HG03521 (cell line): ENCODE data around the gene RHO.
"Not testable (repeated sequence)": the region's sequence is repeated elsewhere in the genome, so short reads cannot be mapped to it uniquely, and the experiment has no call there.

ENCODE experiments used
- ATAC-seq: cut with Tn5 transposase; IDR thresholded peaks from one replicate; pipeline ENCODE4 v1.9.1; 2021; ENCODE audit warnings: mild to moderate bottlenecking, moderate library complexity; ENCODE audit not compliant: unreplicated experiment

RHO gene

GRCh38 chr3:129499604-129500333 is 28.7 kb upstream of the RHO start:
- not testable (repeated sequence) for ATAC-seq

- ATAC-seq: no peak
Measured at GRCh38 chr3:129500334-129500658, 28.1 kb upstream of the RHO start.

DNA sequence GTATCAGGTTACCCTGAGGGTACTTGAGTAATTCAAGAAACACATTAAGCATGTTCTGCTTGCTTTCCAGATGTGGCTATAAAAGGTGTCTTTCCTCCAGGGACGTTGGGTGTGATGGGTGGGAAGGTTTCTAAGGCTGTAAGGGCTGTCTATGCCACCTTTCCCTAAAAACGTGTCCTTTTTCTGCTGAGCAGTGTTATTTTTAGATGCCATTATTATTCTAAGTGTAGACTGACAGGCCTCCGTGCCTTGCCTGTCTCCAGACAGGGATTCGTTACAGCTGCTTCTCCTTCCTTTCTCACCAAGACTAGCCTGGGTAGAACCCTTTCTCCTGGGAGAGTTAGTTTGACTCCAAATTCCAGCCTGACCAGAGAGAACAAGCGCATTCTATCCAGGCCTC is 26.8 kb upstream of the RHO start:
- no peak for ATAC-seq

DNA sequence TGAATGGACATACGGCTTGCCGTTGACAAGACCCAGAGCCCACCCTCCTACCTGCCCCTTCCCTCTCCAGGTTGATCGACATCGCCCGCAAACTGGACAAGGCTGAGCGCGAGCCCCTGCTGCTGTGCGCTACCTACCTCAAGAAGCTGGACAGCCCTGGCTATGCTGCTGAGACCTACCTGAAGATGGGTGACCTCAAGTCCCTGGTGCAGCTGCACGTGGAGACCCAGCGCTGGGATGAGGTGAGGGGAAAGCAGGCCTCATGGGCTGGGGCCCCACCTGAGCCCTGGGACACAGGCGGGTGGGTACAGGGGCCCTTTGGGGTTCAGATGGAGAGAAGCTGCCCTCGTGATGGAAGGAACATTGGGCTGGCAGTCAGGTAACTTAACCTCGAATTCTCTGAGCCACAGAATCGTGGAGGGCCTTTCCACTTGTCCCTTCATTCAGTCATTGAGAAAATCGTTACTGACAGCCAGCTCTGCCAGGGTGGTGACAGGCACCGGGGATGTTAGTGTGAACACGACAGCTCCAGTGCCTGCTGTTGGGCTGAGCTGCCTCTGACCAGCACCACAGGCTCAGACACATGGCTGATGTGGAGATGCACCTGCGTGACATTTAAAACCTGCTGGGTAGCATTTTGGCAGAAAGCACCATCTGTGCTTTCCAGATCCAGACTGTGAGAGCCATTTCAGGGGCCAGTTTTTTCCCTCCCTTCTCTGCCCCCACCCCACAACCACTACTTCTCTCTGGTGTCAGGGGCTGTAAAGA is 25.6 kb upstream of the RHO start:
- no peak for ATAC-seq

- no peak for ATAC-seq
Measured at GRCh38 chr3:129503471-129504291, 24.8 kb upstream of the RHO start.

DNA sequence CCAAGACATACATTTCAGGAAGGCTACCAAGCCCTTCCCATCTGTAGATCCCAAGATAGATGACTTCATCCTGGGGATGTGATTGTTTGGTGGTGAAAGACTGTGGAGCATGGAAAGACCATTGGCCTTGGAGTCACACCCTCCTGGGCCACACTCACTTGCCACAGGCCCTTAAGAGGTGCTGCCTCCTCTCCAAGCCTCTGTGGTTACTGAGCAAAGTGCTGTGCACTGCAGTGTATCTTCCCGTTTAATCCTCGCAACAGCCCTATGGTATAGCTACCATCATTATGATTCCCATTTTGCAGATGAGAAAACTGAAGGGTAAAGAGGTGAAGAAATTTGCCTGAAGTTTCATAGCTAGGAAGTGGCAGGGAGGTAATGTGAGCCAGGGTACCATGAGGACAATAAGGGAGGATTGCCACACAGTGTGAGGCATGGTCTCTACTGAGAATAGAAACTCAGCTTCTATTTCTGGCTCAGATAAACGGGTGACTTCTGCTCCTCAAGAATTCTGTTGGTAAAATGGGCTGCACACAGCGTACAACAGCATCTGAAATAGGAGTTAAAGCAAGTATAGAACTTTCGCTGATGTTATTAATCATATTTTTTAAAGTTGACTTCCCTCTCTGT is 23.9 kb upstream of the RHO start:
- ATAC-seq: no peak

- no peak for ATAC-seq
Measured at GRCh38 chr3:129505341-129505740, 23.1 kb upstream of the RHO start.

- ATAC-seq: no peak
Measured at GRCh38 chr3:129506231-129506742, 22.2 kb upstream of the RHO start.

DNA sequence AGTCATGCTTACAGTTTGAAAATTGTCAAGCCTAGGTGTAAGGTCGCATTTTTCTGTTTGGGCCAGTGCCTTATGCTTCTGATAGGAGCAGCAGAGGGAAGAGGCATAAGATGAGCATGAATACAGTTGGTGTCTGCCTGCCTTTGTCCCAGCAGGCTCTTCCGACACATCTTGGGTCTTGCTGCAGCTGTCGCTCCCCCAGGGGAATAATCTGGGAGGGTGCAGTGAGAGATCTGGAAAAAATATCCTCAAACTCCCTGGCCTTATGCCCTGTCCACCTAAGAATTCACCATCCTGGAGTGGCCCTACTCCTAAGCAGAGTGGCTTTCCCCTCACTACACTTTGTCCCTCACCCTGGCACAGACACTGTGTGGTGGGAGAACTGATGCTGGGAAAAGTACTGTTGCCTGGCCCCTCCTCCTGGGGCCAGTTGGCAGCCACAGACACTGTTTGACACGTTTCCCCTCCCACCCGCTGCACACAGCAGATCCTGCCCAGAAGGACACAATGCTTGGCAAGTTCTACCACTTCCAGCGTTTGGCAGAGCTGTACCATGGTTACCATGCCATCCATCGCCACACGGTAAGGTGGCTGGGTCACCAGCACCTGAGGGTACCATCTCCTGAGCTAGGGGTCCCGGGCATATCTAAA is 21.1 kb upstream of the RHO start:
- ATAC-seq: no peak

GRCh38 chr3:129512595-129512994 is 15.8 kb upstream of the RHO start:
- ATAC-seq: no peak

DNA sequence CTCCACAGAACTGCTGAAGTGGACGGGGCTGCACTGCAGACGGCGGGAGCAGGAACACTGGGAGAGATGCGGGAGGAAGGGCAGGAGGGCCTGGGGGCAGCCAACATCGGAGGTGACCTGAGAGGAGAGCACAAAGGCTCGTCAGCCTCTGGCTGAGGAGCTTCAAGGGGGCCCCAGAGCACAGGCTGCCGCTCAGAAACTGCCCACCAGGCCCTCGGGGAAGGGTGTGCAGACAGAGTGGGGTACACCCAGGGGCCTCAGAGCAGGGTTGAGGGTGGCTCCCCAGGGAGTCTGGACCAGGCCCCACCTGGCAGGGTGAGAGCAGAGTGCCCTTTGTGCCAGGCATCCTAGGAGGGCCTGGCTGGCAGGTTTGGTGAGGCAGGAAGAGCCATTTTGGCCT is 14.7 kb upstream of the RHO start:
- no peak for ATAC-seq

GRCh38 chr3:129514110-129514509 is 14.3 kb upstream of the RHO start:
- no peak for ATAC-seq

DNA sequence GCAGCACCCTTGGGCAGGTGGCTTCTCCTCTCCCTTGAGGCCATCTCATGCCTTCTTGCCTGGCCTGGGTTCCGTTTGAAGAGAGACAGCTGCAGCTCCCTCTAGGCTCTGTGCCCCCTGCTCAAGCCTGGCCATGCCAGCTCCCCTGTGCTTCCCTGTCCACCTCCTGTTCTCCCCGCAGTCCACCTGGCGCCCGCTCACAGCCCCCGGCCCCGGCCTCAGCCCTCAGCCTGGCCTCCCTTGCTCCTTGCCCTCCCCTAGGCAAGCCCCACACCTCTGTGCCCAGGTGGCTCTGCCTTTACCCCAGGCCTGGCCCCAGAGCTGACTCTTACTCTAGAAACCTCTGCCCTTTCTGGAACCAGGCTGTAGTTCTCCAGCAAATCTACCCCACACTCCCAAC is 13.9 kb upstream of the RHO start:
- no peak for ATAC-seq

GRCh38 chr3:129515108-129515820 is 13.2 kb upstream of the RHO start:
- ATAC-seq: not testable (repeated sequence)

- ATAC-seq: not testable (repeated sequence)
Measured at GRCh38 chr3:129515821-129516432, 12.5 kb upstream of the RHO start.

DNA sequence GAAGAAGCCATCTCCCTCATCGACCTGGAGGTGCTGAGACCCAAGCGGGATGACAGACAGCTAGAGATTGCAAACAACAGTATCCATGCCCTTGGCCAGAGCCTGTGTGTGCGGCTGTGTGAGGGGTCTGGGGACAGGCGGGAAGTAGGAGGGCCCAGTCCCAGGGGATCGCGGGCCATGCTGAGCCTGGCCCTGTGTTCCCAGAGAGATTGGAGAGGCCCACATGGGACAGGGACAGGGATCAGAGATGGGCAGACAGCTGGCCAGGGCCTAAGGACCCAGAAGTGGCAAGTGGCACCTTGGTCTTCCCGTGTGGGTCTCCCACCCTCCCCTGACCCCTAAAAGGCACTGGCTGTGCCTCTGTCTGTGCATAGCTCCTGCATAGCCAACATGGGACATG is 10.9 kb upstream of the RHO start:
- ATAC-seq: no peak

DNA sequence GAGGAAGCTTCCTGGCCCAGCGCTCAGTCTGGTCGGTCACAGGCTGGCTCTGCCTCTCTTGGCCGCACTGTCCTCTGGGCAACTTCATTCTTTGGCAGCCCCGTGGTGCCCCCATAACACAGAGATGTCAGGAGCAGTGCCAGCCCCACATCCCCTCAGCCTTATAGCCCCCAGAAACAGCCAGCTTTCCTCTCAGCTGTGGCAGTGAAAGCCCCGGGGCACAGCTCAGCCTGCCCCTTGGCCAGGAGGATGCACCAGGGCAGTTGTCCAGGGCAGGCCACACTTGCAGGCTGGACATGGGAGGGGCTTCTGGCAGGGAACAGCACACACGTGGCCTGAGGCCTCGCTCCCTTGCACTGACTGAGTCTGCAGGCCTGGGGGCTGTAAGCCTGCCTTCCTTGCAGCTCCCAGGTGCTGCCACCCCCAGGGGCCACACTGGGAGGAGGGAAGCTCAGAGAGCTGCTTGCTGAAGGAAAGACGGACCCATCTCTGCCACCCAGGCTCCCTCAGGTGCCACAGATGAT is 10.3 kb upstream of the RHO start:
- ATAC-seq: no peak

- ATAC-seq: no peak
Measured at GRCh38 chr3:129518581-129518980, 9.9 kb upstream of the RHO start.

- ATAC-seq: no peak
Measured at GRCh38 chr3:129519449-129519848, 9.0 kb upstream of the RHO start.
